Fibroblast of skin of left quadriceps (primary cell): ENCODE results near the gene SIMC1.

Source experiments
- DNase-seq, 2 experiments: peaks; one replicate each; pipeline ENCODE4 v3.0.0-alpha.2; 2013; ENCODE audit warnings: low read depth in 2 of 2

SIMC1 gene

GRCh38 chr5:176364765-176365350, 126.6 kb downstream of the SIMC1 start:
- DNase-seq = no peak

- DNase-seq = peak; percentile 30 to 36
Measured at GRCh38 chr5:176365351-176366231, 127.4 kb downstream of the SIMC1 start, which contains the start of gene ARL10. Gene ARL10, plus strand, starts transcription at chr5:176365487. Its CDS starts 77 bp downstream, at chr5:176365564.

GRCh38 chr5:176366232-176366894, 128.1 kb downstream of the SIMC1 start:
- DNase-seq = no peak

- no peak for DNase-seq
Measured at GRCh38 chr5:176368726-176369125, 130.5 kb downstream of the SIMC1 start.

GRCh38 chr5:176369934-176370711, 131.9 kb downstream of the SIMC1 start:
- no peak for DNase-seq

GRCh38 chr5:176371621-176372539, 133.7 kb downstream of the SIMC1 start:
- no peak for DNase-seq

- DNase-seq = no peak
Measured at GRCh38 chr5:176373100-176373818, 135.0 kb downstream of the SIMC1 start.

GRCh38 chr5:176379881-176380280, 141.7 kb downstream of the SIMC1 start:
- no peak for DNase-seq

- DNase-seq = no peak
Measured at GRCh38 chr5:176381423-176381822, 143.2 kb downstream of the SIMC1 start.

- DNase-seq = no peak
Measured at GRCh38 chr5:176381979-176382378, 143.8 kb downstream of the SIMC1 start.

- no peak for DNase-seq
Measured at GRCh38 chr5:176382721-176383120, 144.5 kb downstream of the SIMC1 start.

GRCh38 chr5:176383248-176383905, 145.2 kb downstream of the SIMC1 start:
- DNase-seq = no peak

- DNase-seq = no peak
Measured at GRCh38 chr5:176383961-176384360, 145.7 kb downstream of the SIMC1 start.

GRCh38 chr5:176384366-176384930, 146.2 kb downstream of the SIMC1 start:
- no peak for DNase-seq

GRCh38 chr5:176384991-176385390, 146.8 kb downstream of the SIMC1 start:
- no peak for DNase-seq

GRCh38 chr5:176386491-176386890, 148.3 kb downstream of the SIMC1 start:
- DNase-seq = no peak

GRCh38 chr5:176387384-176387925, 149.2 kb downstream of the SIMC1 start:
- no peak for DNase-seq

GRCh38 chr5:176388003-176388443, 149.8 kb downstream of the SIMC1 start:
- DNase-seq = no peak
